ENCODE measurements around the gene GALNT10.

DNA sequence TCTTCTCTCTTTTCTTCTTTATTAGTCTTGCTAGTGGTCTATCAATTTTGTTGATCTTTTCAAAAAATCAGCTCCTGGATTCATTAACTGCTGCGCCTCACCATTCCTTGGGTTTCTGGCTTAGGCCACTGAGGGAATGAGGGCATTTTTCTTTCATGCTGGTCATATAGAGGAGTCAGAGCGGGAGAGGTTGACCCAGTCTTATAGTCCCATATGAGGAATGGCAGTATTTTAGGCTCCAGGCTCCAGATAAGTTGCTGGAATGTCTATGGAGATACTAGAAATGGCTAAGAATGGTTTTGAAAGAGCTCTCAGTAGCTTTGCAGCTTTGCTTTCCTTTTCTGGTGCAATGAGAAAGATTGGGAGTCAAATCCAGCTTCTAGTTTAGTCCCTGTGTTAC is 58.2 kb downstream of the GALNT10 start:
- TF ChIP-seq POLR2A (IDR thresholded peaks at IDR 0.05; ENCODE audit: low read depth) = no peak
- no peak for TF ChIP-seq EP300 (IDR thresholded peaks at IDR 0.05)
- TF ChIP-seq, protein P1, sequence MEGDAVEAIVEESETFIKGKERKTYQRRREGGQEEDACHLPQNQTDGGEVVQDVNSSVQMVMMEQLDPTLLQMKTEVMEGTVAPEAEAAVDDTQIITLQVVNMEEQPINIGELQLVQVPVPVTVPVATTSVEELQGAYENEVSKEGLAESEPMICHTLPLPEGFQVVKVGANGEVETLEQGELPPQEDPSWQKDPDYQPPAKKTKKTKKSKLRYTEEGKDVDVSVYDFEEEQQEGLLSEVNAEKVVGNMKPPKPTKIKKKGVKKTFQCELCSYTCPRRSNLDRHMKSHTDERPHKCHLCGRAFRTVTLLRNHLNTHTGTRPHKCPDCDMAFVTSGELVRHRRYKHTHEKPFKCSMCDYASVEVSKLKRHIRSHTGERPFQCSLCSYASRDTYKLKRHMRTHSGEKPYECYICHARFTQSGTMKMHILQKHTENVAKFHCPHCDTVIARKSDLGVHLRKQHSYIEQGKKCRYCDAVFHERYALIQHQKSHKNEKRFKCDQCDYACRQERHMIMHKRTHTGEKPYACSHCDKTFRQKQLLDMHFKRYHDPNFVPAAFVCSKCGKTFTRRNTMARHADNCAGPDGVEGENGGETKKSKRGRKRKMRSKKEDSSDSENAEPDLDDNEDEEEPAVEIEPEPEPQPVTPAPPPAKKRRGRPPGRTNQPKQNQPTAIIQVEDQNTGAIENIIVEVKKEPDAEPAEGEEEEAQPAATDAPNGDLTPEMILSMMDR (IDR thresholded peaks at IDR 0.05) = no peak

Data from esophagus muscularis mucosa (tissue), 4 donors.